RWPE1 (cell line): ENCODE measurements around the gene NDUFC1.

Experiments
- CTCF ChIA-PET: fragments of 350-600 bp; sonication (Branson Sonifier 250); formaldehyde crosslinking; extraction: SDS; loops from one replicate; lab custom pipeline; 2021; lab: Yijun Ruan, JAX
- POLR2A ChIA-PET: fragments of 400-600 bp; formaldehyde crosslinking; extraction: SDS; loops from one replicate; lab custom pipeline; 2020; ENCODE audit warnings: antibody characterized with exemption; ENCODE audit not compliant: low non-redundant PET; lab: Yijun Ruan, JAX
- DNase-seq: peaks from one replicate; pipeline ENCODE4 v3.0.0; 2012; ENCODE audit warnings: low spot score
- H3K27ac ChIP-seq: fragments of 450-650 bp; 2 replicates; pipeline ENCODE4 v1.5.1; 2017
- TF ChIP-seq, protein P1 (sequence below): fragments of 450-650 bp; conservative IDR thresholded peaks from 2 replicates; pipeline ENCODE4 v1.5.1; 2017; ENCODE audit warnings: low read depth, mild to moderate bottlenecking

NDUFC1 gene

DNA sequence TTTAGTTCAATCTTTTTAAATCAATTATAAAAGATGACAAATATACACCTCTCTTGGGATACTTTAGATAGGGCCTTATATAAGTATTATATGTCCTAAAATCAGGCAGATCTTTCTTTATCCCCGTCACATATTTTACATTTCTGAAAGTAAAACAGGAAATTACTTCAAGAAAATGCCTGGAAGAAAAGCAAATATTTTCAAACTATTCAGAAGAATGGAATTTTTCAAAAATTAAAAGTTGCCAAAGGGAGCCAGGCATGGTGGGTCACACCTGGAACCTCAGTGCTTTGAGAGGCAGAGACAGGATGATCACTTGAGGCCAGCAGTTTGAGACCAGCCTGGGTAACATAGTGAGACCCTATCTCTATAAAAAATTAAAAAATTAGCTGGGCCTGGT is 56.7 kb downstream of the NDUFC1 start:
- no peak for DNase-seq
- peak overlapping the region; percentile 36; the same call in 1 of the 2 replicates for H3K27ac ChIP-seq
- TF ChIP-seq, protein P1, sequence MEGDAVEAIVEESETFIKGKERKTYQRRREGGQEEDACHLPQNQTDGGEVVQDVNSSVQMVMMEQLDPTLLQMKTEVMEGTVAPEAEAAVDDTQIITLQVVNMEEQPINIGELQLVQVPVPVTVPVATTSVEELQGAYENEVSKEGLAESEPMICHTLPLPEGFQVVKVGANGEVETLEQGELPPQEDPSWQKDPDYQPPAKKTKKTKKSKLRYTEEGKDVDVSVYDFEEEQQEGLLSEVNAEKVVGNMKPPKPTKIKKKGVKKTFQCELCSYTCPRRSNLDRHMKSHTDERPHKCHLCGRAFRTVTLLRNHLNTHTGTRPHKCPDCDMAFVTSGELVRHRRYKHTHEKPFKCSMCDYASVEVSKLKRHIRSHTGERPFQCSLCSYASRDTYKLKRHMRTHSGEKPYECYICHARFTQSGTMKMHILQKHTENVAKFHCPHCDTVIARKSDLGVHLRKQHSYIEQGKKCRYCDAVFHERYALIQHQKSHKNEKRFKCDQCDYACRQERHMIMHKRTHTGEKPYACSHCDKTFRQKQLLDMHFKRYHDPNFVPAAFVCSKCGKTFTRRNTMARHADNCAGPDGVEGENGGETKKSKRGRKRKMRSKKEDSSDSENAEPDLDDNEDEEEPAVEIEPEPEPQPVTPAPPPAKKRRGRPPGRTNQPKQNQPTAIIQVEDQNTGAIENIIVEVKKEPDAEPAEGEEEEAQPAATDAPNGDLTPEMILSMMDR = no peak
- POLR2A ChIA-PET = no interaction called here
- CTCF ChIA-PET = no interaction called here

GRCh38 chr4:139243448-139244365 is 58.6 kb downstream of the NDUFC1 start:
- peak overlapping the region; percentile 96 for H3K27ac ChIP-seq
- CTCF ChIA-PET = interaction anchor here (0.6 kb wide), 1 partner anchor 916 kb away, joined by 6 read pairs; no protein-coding TSS in a partner anchor
- TF ChIP-seq, protein P1 = no peak
- peak; percentile 87 for DNase-seq
- POLR2A ChIA-PET = no interaction called here

- TF ChIP-seq, protein P1 = no peak
- CTCF ChIA-PET = no interaction called here
- DNase-seq = peak; percentile 48
- POLR2A ChIA-PET = no interaction called here
- peak overlapping the region; percentile 96 for H3K27ac ChIP-seq
Observed at GRCh38 chr4:139242511-139243051, 59.7 kb downstream of the NDUFC1 start.

GRCh38 chr4:139241784-139242151 is 60.5 kb downstream of the NDUFC1 start:
- no peak overlapping the region for H3K27ac ChIP-seq
- ChIA-PET CTCF (no interaction called here), POLR2A (no interaction called here)
- TF ChIP-seq, protein P1 = no peak
- no peak for DNase-seq

GRCh38 chr4:139241086-139241783 is 61.0 kb downstream of the NDUFC1 start:
- DNase-seq = no peak
- no peak overlapping the region for H3K27ac ChIP-seq
- POLR2A ChIA-PET = interaction anchor here (0.5 kb wide), 1 partner anchor 80 kb away, joined by 17 read pairs; no protein-coding TSS in a partner anchor
- TF ChIP-seq, protein P1 = no peak
- CTCF ChIA-PET = interaction anchor here (0.6 kb wide), 1 partner anchor 15 kb away, joined by 3 read pairs; no protein-coding TSS in a partner anchor
